Endothelial cell of umbilical vein (primary cell): ENCODE data around the gene PTPN2. TPM values are rescaled to one million over a fixed set of nuclear protein-coding genes. Genes with fewer than 3 reads are reported as not detected.
"Not testable (repeated sequence)": the region's sequence is repeated elsewhere in the genome, so short reads cannot be mapped to it uniquely, and the experiment has no call there.

Experiments
- BruUV-seq: library from RNA; stranded (reverse); fragments of 400-500 nt; replicated peaks from 2 replicates; lab custom pipeline; 2021; lab: Mats Ljungman, UMichigan
- CTCF ChIA-PET: fragments of 300-600, 350-600 bp; sonication (Branson Sonifier 250); formaldehyde crosslinking; loops from one replicate; lab custom pipeline; 2021; ENCODE audit warnings: antibody characterized with exemption, inconsistent platforms; lab: Charles Lee
- POLR2A ChIA-PET: fragments of 300-600, 350-600 bp; sonication (Branson Sonifier 250); formaldehyde crosslinking; loops from one replicate; lab custom pipeline; 2021; ENCODE audit warnings: antibody characterized with exemption, inconsistent platforms; lab: Charles Lee
- DNase-seq: peaks from one replicate; pipeline ENCODE4 v3.0.0-alpha.2; 2011; ENCODE audit warnings: low read depth, low spot score
- FAIRE-seq: peaks from 2 replicates; lab custom pipeline; 2011; peaks lifted over from hg19 to GRCh38; lab: Jason Lieb, UNC
- H2AFZ ChIP-seq: 2 replicates; pipeline ENCODE4 v1.6.0; 2012; ENCODE audit warnings: low read depth, low read length, control low read depth, inconsistent platforms
- H3K27ac ChIP-seq: 2 replicates; pipeline ENCODE4 v1.5.1; 2011; ENCODE audit warnings: low read depth, mild to moderate bottlenecking, control low read depth, low read length, moderate library complexity; ENCODE audit not compliant: insufficient read depth
- H3K27me3 ChIP-seq, 2 experiments: 2 replicates each; pipeline versions ENCODE4 v1.6.0 to v1.6.1; 2011; ENCODE audit warnings: low read length in 2 of 2, mixed read lengths in 1 of 2; ENCODE audit not compliant: control insufficient read depth in 2 of 2, insufficient read depth in 2 of 2
- H3K36me3 ChIP-seq, 2 experiments: 2 replicates in 1 of 2; 3 replicates in 1 of 2; pipeline ENCODE4 v1.5.1; 2011; ENCODE audit warnings: low read length in 2 of 2, mild to moderate bottlenecking in 1 of 2, moderate library complexity in 1 of 2; ENCODE audit not compliant: control insufficient read depth in 2 of 2, insufficient read depth in 2 of 2; ENCODE audit errors: extremely low read depth in 1 of 2
- H3K4me1 ChIP-seq: 3 replicates; pipeline ENCODE4 v1.5.1; 2011; ENCODE audit warnings: mild to moderate bottlenecking, low read length; ENCODE audit not compliant: control insufficient read depth, insufficient read depth; ENCODE audit errors: extremely low read depth
- H3K4me2 ChIP-seq: 2 replicates; pipeline ENCODE4 v1.6.1; 2011; ENCODE audit warnings: low read length, control low read depth, mixed read lengths; ENCODE audit not compliant: insufficient read depth
- H3K4me3 ChIP-seq, 3 experiments: fragments of 200-600 bp in 1 of 3; sonication (generic), shearing (Covaris generic) in 1 of 3; replicated peaks in 1 of 3; 2 replicates each; pipeline ENCODE4 v1.5.1; 2011 to 2016; ENCODE audit warnings: control low read depth in 3 of 3, low read length in 3 of 3, mild to moderate bottlenecking in 2 of 3, inconsistent platforms in 1 of 3, low read depth in 1 of 3, moderate library complexity in 1 of 3; ENCODE audit not compliant: insufficient read depth in 1 of 3
- H3K79me2 ChIP-seq: 2 replicates; pipeline ENCODE4 v1.6.0; 2012; ENCODE audit warnings: low read length, inconsistent platforms; ENCODE audit not compliant: control insufficient read depth, insufficient read depth
- H3K9ac ChIP-seq: replicated peaks from 2 replicates; pipeline ENCODE3; 2011; ENCODE audit warnings: low read length, control low read depth; ENCODE audit not compliant: insufficient read depth; ENCODE audit errors: extremely low read depth
- H3K9me1 ChIP-seq: replicated peaks from 3 replicates; pipeline ENCODE4 v1.6.0; 2011; ENCODE audit warnings: mild to moderate bottlenecking, low read length; ENCODE audit not compliant: control insufficient read depth, insufficient read depth; ENCODE audit errors: extremely low read depth
- H3K9me3 ChIP-seq: replicated peaks from 2 replicates; pipeline ENCODE4 v1.5.1; 2012; ENCODE audit warnings: low read length, inconsistent platforms; ENCODE audit not compliant: control insufficient read depth, insufficient read depth
- H4K20me1 ChIP-seq: replicated peaks from 2 replicates; pipeline ENCODE3; 2011; ENCODE audit warnings: mild to moderate bottlenecking, low read length; ENCODE audit not compliant: control insufficient read depth, insufficient read depth; ENCODE audit errors: extremely low read depth
- CTCF ChIP-seq, 2 donors: IDR thresholded peaks; 1 replicate in 1 of 2; 2 replicates in 1 of 2; pipeline ENCODE4 v1.5.1; 2011; ENCODE audit warnings: low read length in 2 of 2, mild to moderate bottlenecking in 2 of 2, moderate library complexity in 2 of 2, control low read depth in 1 of 2, inconsistent platforms in 1 of 2, low read depth in 1 of 2; ENCODE audit not compliant: insufficient read depth in 1 of 2; ENCODE audit errors: extremely low read depth in 1 of 2
- EZH2 ChIP-seq: IDR thresholded peaks from 2 replicates; pipeline ENCODE4 v1.6.1; 2012; ENCODE audit warnings: borderline replicate concordance, low read depth, mild to moderate bottlenecking, moderate library complexity, low read length, inconsistent platforms; ENCODE audit not compliant: severe bottlenecking
- FOS ChIP-seq: IDR thresholded peaks from 2 replicates; pipeline ENCODE4 v1.6.1; 2011; ENCODE audit warnings: mild to moderate bottlenecking, low read length, moderate library complexity, borderline replicate concordance; ENCODE audit not compliant: insufficient read depth
- GATA2 ChIP-seq: IDR thresholded peaks from 2 replicates; pipeline ENCODE4 v1.7.0; 2011; ENCODE audit warnings: low read depth, mild to moderate bottlenecking, moderate library complexity, mixed read lengths, low read length; ENCODE audit not compliant: insufficient read length, insufficient read depth
- JUN ChIP-seq: IDR thresholded peaks from 2 replicates; pipeline ENCODE4 v1.6.1; 2011; ENCODE audit warnings: borderline replicate concordance, low read depth; ENCODE audit not compliant: insufficient read length, insufficient read depth
- MAX ChIP-seq: IDR thresholded peaks from 2 replicates; pipeline ENCODE4 v1.6.1; 2011; ENCODE audit not compliant: insufficient read depth, insufficient read length
- MYC ChIP-seq: IDR thresholded peaks from one replicate; pipeline ENCODE4 v1.6.1; 2011; ENCODE audit warnings: mild to moderate bottlenecking, low read depth, low read length
- POLR2A ChIP-seq: IDR thresholded peaks from 2 replicates; pipeline ENCODE4 v1.6.1; 2012; ENCODE audit warnings: low read depth, mild to moderate bottlenecking, control low read depth, low read length
- POLR2AphosphoS5 ChIP-seq: IDR thresholded peaks from 2 replicates; pipeline ENCODE4 v1.6.1; 2012; ENCODE audit warnings: low read depth, mild to moderate bottlenecking, control low read depth, low read length, moderate library complexity; ENCODE audit not compliant: insufficient read depth
- dilution Hi-C: fragments of 300-500 bp; cut with MboI; formaldehyde crosslinking; loops from one replicate; pipeline ENCODE4 v1.15.0; 2019; ENCODE audit warnings: low sequenced_read_pairs; ENCODE audit not compliant: extremely low pct_ligation_motif_present
- intact Hi-C: fragments of 100-400 bp; cut with micrococcal nuclease; formaldehyde crosslinking; loops from one replicate; pipeline ENCODE4 v1.10.0; 2022
- polyA plus RNA-seq, 4 experiments: library from polyadenylated mRNA; depleted of rRNA in 3 of 4; stranded (reverse) in 3 of 4; unstranded in 1 of 4; fragments of >200 nt; gene quantifications; 2 replicates each; pipeline versions ENCODE4 v1.2.1 to v1.2.3, GENCODE V29; 2011 to 2012; ENCODE audit warnings: missing spikeins in 1 of 4
- total RNA-seq: library from RNA; stranded (reverse); gene quantifications from 2 replicates; pipeline ENCODE4 v1.2.3, GENCODE V29; 2021

The PTPN2 gene
- total and polyA plus RNA-seq, 2 donors (not counting 3 experiments of a cell fraction or from before 2014, with no cell fraction given) = 8.2 to 20.9 TPM

- Histone ChIP-seq H4K20me1 (no peaks in the 10 kb centered on the region), H3K27ac (no peak overlapping the region), H3K4me3 (no peak overlapping the region), H3K4me1 (no peaks in the 10 kb centered on the region), H3K9ac (no peak overlapping the region), H3K9me1 (no peaks in the 10 kb centered on the region), H2AFZ (no peak overlapping the region), H3K4me2 (no peak overlapping the region), H3K36me3 (no peaks in the 10 kb centered on the region), H3K27me3 (peaks cover 2 to 6% of the 10 kb centered on the region in 2 experiments), H3K9me3 (no peaks in the 10 kb centered on the region), H3K79me2 (no peaks in the 10 kb centered on the region)
- intact Hi-C loops = no loop called here
- CTCF ChIA-PET = no interaction called here
- TF ChIP-seq MYC (no peak), CTCF (IDR thresholded peaks at IDR 0.05; ENCODE audit: extremely low read depth in 1 of 2, insufficient read depth in 1 of 2, low read depth in 1 of 2, low read length in 2 of 2) (no peak), MAX (no peak), FOS (no peak), POLR2A (no peak), EZH2 (no peak), JUN (no peak), POLR2AphosphoS5 (no peak), GATA2 (no peak)
- dilution Hi-C loops = no loop called here
- BruUV-seq = no TSS peak
- POLR2A ChIA-PET = no interaction called here
- DNase-seq (no peak), FAIRE-seq (no peak)
These were observed 118.9 kb downstream of the PTPN2 start for GRCh38 chr18:12765126-12765525.

- CTCF ChIA-PET, intact Hi-C loops: not testable (repeated sequence)
These were observed 125.5 kb downstream of the PTPN2 start for GRCh38 chr18:12758566-12758965.

GRCh38 chr18:12756619-12757239 lies 127.3 kb downstream of the PTPN2 start:
- FAIRE-seq, H3K79me2 ChIP-seq, H3K4me1 ChIP-seq, POLR2A ChIA-PET, H4K20me1 ChIP-seq, H3K9me3 ChIP-seq, H3K9me1 ChIP-seq, BruUV-seq, H3K9ac ChIP-seq, H3K4me2 ChIP-seq, CTCF ChIA-PET, DNase-seq, intact Hi-C loops, H3K27me3 ChIP-seq, dilution Hi-C loops, H3K4me3 ChIP-seq, H3K27ac ChIP-seq, H2AFZ ChIP-seq, H3K36me3 ChIP-seq: not testable (repeated sequence)

More at GRCh38 chr18:12758566-12758965, 125.5 kb downstream of the PTPN2 start:
- FAIRE-seq, H2AFZ ChIP-seq, H3K27me3 ChIP-seq, H4K20me1 ChIP-seq, H3K9me3 ChIP-seq, POLR2A ChIA-PET, H3K27ac ChIP-seq, H3K4me3 ChIP-seq, H3K9me1 ChIP-seq, H3K4me1 ChIP-seq, H3K9ac ChIP-seq, dilution Hi-C loops, DNase-seq, H3K36me3 ChIP-seq, H3K79me2 ChIP-seq, BruUV-seq, H3K4me2 ChIP-seq: not testable (repeated sequence)
